ENCODE data around the gene ARMC6.
"Not testable (repeated sequence)": the region's sequence is repeated elsewhere in the genome, so short reads cannot be mapped to it uniquely, and the experiment has no call there.

Gene ARMC6

DNA sequence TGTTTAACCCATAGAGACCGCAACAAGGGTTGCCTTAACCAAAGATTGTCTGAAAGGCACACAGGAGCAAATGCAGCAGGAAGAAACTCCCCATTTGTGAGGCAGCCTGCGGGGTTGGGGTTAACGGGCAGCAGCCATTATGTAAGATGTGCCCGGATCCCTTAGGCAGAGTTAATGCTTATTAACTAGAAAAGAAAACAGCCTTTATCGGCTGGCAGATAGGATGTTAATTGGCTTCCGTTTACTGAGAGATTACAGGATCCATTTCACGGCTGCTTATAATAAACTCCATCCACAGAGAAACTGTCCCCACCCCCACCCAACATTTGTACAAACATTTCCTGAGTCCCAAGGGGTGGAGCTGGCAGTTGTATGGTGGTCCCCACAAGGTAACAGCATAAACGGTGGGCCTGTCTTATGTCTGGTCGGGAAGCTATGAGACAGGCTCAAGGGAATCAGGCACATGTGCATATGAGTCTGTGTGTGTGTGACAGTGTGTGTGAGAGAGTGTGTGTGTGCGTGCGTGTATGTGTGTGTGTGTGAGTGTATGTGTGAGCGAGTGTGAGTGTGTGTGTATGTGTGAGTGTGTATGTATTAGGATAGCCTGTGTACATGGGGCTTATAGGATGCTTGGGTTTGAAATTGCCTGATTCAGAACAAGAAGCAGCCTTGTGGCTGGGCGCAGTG, 40.9 kb downstream of the ARMC6 start:
- no peak for DNase-seq (ENCODE audit: low read depth in 2 of 2)

DNA sequence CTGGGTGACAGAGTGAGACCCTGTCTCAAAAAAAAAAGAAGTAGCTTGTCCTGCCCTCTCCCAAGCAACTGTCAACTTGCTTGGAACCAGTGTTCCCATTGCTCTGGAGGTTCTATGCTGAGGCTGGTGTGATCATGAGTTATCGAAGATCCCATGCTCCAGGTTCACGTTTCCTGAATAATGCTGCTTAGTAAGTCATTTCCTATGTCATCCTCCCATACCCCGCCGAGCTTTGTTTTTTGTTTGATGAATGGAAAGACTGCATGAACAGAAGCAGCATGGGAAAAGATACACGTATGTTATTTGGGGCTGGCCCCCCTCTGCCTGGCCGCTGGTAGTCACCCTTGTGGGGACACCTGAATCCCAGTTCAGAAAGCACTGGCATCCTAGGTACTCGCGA, 41.7 kb downstream of the ARMC6 start:
- DNase-seq (ENCODE audit: low read depth in 2 of 2): no peak

DNA sequence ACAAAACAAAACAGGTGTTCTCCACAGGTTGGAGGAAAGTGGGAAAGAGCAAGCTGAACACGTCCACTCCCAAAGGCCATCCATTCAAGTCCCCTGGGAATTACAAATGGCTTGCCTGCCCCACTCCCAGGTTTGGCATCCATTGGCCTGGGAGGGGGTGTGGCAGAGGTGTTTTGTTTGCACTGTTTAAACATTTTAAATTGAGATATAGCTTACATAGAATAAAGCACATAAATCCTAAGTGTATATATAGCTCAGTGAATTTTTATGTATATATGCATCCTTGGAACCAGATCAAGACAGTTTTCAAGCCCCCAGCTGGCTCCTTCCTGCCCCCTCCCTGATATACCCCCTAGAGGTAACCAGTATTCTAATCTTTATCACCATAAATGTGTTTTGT, 43.1 kb downstream of the ARMC6 start:
- DNase-seq (ENCODE audit: low read depth in 2 of 2): no peak

DNA sequence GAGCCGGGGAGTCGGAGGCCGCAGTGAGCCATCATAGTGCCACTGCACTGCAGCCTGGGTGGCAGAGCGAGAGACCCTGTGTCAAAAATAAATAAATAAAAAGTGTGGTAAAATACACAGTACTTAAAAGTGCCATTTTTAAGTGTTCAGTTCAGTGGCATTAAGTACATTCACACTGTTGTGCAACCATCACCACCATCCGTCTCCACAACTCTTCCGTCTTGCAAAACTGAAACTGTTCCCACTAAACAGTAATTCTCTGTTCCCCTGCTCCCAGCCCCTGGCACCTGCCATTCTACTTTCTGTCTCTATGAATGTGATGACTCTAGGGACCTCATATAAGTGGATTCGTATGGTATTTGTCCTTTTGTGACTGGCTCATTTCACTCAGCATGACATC, 43.7 kb downstream of the ARMC6 start:
- no peak for DNase-seq (ENCODE audit: low read depth in 2 of 2)

DNA sequence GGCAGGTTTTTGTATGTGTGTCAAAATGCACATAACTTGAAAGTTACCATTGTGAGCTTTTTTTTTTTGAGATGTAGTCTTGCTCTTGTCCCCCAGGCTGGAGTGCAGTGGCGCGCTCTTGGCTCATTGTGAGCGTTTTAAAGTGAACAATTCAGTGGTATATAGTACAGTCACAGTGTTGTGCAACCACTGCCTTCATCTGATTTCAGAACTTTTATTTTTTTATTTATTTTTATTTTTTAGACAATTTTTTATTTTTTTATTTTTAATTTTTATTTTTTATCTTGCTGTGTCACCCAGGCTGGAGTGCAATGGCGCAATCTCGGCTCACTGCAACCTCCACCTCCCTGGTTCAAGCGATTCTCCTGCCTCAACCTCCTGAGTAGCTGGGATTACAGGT, 45.4 kb downstream of the ARMC6 start:
- no peak for DNase-seq (ENCODE audit: low read depth in 2 of 2)

DNA sequence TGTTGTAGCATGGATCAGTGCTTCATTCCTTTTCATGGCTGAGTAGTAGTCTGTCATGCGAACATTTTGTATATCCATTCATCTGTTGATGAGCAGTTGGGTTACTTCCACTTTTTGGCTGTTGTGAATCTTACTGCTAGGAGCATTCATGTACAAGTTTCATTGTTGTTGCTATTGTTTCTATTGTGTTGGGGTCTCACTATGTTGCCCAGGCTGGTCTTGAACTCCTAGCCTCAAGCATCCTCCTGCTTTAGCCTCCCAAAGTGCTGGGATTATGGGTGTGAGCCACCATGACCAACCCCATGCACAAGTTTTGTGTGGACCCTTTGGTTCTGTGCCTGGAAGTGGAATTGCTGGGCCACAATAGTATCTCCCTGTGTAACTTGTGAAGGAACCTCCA, 46.2 kb downstream of the ARMC6 start:
- DNase-seq (ENCODE audit: low read depth in 2 of 2): no peak

DNA sequence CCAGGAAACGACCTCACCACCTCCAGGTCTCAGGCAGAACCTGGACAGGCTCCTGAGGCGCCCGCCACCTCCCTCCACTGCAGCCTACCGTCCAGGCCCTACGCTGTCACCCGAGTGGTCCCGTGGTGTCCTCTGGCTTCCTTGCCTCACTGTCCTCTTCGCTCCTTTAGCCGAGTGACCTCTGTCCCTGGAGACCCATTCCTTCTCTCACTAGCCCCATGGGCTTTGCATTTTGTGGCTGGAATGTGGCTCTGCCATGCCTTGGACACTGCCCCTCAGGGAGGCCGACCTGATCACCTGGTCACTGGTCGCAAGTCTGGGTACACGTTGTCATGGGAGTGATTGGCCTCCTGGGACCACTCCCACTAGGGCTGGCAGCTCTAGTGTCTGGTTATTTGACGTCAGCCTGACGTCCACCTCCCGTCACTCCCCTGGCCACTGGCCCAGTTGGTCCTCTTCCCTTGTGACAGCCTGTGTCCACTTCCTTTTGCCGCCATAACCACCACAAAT, 48.3 kb downstream of the ARMC6 start:
- DNase-seq (ENCODE audit: low read depth in 2 of 2): no peak

DNA sequence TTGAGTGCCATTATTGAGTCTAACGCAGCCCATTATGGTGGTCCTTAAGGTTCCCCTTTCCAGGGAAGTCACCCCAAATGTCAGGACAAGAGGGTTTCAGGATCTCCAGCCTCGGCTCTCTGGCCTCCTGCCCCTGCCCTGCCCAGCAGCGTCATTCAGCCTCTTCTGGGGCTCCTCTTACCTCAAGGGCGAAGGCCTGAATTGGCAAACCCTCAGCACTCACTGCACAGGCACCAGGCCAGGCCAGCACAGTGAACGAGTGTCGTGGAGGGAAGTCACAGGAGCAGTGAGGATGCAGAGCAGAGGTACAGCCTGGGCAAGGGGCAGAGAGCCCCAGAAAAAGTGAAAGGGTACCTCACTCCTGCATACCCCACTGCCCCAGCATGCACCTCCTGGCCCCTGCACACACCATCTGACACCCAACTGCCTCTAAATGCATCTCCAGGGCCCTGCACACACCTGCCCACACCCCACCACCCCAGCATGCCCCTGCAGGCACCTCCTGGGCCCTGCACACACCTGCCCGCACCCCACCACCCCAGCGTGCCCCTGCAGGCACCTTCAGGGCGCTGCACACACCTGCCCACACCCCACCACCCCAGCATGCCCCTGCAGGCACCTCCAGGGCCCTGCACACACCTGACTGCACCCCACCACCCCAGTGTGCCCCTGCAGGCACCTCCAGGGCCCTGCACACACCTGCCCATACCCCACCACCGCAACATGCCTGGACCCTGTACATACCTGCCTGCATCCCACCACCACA, 50.2 kb downstream of the ARMC6 start:
- no peak for DNase-seq (ENCODE audit: low read depth in 2 of 2)

DNA sequence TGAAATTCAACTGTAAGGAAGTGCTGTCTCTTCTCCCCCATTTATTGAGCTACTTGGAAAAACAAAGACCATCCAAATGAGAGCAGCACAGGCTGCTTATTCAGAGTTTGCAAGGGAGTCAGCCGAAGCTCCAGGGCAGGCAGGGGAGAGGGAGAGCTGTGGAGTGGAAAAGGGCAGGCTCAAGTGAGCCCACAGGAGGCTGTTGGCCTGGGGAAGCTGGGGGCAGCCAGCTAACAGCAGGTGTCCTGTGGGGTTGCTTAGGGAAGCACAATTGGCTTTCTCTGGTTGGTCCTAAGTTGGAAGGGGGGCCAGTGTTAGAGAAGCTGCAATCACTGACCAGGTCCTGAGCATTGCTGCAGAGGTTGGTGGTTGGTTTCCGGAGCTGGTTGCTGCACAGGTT, 54.3 kb downstream of the ARMC6 start:
- DNase-seq (ENCODE audit: low read depth in 2 of 2): no peak

DNA sequence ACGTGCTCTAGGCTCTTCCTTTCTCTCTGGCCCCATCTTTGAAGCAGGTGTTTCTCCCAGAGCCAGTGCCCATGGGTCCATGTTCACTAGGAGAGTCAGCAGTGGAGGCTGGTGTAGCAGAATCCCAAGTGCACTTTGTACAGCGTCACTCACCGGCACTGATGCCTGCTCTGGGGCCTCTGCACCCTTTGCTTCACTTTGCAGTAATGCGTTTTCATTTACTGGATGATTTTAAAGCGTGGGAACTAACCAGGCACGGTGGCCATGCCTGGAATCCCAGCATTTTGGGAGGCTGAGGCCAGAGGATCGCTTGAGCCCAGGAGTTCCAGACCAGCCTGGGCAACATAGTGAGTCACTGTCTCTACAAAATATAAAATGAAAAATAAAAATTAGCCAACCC, 61.1 kb downstream of the ARMC6 start:
- DNase-seq (ENCODE audit: low read depth in 2 of 2): no peak

DNA sequence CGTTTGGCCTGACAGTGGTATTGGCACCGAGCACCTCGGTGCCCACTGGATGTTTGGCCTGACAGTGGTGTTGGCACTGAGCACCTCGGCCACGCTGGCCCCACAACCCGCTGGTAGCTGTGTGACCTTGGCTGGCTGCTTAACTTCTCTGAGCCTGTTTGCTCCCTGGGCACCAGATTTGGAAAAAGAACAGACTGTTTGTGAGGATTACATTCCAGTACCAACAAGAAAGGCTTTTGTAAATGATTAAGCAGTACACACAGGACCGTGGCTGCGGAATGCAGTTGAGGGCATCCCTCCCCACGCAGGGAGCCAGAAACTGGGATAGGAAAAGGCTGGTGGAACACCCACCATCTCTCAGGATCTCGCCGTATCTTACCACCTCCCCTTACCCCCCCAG, 62.3 kb downstream of the ARMC6 start:
- no peak for DNase-seq (ENCODE audit: low read depth in 2 of 2)

DNA sequence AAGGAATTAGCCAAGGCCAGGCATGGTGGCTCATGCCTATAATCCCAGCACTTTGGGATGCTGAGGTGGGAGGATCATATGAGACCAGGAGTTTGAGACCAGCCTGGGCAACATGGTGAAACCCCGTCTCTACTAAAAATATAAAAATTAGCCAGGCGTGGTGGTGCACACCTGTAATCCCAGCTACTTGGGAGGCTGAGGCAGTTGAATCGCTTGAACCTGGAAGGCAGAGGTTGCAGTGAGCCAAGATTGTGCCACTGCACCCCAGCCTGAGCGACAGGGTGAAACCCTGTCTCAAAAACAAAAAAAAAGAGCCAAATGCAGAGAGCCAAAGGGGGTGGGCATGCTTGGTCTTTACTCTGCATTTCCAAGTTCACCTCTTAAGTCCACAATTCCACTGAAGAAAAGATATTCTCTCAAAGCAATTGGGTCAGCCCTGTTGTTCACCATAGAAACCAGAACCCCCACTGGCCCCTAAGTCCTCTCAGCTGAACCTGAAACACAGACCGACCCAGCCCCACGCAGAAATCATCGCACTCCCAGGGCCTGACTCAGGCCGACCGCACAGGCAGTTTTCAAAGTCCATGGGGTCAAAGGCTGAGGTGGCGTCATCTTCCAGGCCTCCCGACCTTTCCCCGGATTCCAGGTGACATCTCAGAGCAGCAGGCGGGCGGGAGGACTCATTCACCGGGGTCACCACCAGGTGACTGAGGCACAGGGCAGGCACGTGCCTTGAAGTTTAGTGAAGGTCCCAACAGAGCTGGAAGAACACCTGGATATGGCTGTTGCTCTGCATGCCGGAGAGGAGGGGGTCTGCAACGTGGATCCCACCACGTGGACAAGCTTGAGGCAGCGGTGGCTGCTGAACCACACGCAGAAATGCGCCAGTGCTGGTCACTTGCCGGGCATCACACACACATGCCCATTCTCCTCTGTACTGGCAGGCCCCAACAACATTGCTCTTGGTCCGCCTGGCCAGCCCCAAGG, 63.5 kb downstream of the ARMC6 start:
- no peak for DNase-seq (ENCODE audit: low read depth in 2 of 2)

DNA sequence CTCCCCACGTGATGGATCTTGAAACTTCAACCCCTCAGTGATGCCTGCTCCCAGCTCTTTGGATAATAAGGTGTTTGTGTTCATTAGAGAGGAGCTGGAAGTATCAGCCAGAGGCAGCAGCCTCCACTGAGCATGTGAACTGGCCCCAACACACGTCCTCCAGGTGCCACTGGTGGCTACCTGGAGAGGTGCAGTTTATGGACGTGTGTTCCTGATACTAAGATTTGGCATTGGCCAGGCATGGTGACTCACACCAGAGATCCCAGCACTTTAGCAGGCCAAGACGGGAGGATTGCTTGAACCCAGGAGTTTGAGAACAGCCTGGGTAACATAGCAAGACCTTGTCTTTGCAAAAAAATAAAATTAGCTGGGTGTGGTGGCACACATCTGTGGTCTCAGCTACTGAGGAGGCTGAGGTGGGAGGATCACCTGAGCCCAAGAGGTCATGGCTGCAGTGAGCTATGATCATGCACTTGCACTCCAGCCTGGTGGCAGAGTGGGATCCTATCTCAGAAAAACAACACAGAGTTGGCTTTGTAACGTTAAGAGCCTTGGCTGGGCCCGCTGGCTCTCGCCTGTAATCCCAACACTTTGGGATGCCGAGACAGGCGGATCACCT, 64.8 kb downstream of the ARMC6 start:
- no peak for DNase-seq (ENCODE audit: low read depth in 2 of 2)

DNA sequence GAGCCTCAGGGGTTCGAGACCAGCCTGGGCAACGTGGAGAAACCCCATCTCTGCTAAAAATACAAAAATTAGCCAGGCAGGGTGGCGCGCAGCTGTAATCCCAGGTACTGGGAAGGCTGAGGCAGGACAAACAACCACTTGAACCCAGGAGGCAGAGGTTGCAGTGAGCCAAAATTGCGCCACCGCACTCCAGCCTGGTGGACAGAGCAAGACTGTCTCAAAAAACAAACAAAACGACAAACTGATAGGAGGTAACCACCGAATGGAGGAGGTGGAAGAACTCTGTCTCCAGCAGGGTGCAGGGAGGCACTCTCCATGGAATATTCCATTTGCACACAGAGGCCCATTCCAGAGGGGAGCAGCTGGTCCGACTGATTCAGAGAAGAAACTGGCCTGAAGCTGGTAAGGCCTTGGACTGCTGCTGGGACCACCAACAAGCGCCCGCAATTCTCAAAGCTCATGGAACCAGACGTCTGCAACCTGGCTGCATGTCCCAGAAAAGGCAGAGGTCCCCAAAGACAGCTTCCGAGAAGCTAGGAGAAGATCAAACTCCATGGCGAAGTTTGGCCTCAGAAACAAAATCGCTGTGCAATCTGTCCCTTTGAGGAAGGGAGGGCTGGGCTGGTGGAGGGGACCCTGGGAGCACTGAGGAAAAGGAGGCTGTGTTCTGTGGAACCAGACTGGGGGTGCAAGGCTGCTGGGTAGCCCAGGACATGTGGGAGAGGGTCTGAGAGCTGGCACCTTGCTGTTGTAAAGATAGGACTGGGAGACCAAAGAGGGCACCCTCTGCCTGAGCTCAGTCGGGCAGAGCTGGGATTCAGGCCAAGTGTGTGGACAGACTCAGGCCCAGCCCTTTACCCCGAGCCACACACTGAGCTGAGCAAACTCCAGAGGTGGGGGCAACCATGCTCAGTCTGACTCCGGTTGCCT, 65.6 kb downstream of the ARMC6 start:
- DNase-seq (ENCODE audit: low read depth in 2 of 2): no peak

DNA sequence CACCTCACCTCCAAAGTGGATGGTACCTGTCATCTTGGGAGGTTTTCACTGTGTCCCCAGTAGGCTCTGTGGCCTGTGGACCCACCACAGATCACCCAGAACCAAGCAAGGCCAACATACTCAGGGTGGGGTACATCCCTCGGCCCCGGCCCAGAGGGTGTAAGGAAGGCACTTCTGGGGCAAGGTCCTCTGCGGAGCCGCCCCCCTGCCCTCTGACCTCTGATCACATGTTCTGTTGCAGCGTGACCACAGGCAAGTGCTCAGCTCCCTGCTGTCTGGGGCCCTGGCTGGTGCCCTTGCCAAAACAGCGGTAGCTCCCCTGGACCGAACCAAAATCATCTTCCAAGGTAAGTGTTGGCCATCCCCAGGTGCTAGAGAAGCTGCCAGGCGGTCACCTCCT, 68.1 kb downstream of the ARMC6 start:
- DNase-seq (ENCODE audit: low read depth in 2 of 2): no peak

DNA sequence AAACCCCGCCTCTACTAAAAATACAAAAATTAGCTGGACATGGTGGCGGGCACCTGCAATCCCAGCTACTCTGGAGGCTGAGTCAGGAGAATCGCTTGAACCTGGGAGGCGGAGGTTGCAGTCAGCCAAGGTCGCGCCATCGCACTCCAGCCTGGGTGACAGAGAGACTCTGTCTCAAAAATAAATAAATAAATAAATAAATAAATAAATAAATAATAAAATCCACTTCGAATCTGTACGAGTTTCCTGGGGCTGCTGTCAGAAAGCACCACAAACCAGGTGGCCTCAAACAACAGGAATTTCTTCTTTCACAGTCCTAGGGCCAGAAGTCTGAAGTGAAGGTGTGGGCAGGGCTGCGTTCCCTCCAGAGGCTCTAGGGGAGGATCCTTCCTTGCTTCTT, 69.2 kb downstream of the ARMC6 start:
- DNase-seq (ENCODE audit: low read depth in 2 of 2): not testable (repeated sequence)

DNA sequence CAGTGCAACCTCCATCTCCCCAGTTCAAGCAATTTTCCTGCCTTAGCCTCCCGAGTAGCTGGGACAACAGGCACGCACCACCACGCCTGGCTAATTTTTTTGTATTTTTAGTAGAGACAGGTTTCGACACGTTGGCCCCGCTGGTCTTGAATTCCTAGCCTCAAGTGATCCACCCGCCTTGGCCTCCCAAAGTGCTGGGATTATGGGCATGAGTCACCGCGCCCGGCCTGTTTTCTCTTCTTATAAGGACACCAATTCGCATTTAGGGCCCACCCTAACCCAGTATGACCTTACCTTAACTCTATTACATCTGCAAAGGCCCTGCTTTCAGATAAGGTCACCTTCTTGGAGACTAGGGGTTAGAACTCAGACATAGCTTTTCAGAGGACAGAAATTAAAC, 69.8 kb downstream of the ARMC6 start:
- no peak for DNase-seq (ENCODE audit: low read depth in 2 of 2)

DNA sequence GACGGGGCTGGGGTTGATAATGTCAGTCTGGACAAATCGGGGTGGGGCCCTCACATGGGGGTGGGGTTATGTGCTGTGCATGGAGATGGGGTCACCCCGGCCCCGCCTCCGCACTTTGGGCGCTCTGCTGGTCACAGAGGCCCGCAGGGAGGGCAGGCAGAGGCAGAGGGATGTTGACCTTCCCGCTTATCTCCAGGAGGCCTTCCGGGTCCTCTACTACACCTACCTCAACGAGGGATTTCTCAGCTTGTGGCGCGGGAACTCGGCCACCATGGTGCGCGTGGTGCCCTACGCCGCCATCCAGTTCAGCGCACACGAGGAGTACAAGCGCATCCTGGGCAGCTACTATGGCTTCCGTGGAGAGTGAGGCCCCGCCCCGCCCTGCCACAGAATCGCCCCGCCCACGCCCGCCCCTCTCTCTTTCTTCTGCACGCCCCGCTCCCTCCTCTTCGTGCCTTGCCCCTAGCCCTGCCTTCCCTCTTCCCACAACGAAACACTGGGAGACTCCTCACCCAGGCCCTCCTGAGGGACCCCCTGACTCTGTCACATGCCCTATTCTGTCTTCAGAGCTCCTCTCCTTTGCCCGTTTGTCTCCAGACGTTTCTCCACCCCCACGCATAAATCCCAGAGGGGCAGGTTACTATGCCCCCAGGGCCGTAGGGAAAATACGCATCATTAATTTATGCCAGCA, 72.1 kb downstream of the ARMC6 start:
- DNase-seq (ENCODE audit: low read depth in 2 of 2): no peak

DNA sequence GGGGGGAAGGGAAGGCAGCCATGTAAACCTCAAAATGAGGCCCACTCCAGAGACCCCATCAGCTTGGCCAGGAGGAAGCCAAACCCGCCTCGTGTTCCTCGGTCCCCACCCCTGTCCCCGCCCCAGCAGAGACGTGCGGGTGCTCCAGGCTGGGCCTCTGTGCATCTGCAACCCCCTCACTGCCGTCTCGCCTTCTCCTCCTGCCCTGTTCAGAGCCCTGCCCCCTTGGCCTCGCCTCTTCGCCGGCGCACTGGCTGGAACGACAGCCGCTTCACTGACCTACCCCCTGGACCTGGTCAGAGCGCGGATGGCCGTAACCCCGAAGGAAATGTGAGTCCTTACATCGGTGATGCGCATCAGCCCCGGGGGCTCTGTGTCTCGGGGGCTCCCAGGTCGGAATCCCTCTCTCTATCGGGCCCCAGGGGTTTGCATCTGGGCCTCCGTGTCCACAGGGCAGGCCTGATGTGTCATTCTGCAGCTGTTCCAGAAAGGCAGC, 72.7 kb downstream of the ARMC6 start:
- DNase-seq (ENCODE audit: low read depth in 2 of 2): no peak

DNA sequence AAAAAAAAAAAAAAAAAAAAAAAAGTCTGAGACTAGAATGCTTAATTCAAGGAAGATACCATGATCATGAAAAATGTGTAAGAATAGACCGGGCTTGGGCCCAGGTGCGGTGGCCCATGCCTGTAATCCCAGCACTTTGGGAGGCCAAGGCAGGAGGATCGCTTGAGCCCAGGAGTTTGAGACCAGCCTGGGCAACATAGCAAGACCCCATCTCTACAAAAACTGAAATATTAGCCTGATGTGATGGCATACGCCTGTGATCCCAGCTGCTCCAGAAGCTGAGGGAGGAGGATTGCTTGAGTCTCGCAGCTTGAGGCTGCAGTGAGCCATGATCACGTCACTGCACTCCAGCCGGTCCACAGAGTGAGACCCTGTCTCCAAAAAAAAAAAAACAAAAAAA, 73.5 kb downstream of the ARMC6 start:
- not testable (repeated sequence) for DNase-seq (ENCODE audit: low read depth in 2 of 2)
